ENCODE data around the gene OSTF1.

Gene OSTF1, protein sequence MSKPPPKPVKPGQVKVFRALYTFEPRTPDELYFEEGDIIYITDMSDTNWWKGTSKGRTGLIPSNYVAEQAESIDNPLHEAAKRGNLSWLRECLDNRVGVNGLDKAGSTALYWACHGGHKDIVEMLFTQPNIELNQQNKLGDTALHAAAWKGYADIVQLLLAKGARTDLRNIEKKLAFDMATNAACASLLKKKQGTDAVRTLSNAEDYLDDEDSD
- total RNA-seq = 50.8 to 81.8 reads per million in 2 experiments

DNA sequence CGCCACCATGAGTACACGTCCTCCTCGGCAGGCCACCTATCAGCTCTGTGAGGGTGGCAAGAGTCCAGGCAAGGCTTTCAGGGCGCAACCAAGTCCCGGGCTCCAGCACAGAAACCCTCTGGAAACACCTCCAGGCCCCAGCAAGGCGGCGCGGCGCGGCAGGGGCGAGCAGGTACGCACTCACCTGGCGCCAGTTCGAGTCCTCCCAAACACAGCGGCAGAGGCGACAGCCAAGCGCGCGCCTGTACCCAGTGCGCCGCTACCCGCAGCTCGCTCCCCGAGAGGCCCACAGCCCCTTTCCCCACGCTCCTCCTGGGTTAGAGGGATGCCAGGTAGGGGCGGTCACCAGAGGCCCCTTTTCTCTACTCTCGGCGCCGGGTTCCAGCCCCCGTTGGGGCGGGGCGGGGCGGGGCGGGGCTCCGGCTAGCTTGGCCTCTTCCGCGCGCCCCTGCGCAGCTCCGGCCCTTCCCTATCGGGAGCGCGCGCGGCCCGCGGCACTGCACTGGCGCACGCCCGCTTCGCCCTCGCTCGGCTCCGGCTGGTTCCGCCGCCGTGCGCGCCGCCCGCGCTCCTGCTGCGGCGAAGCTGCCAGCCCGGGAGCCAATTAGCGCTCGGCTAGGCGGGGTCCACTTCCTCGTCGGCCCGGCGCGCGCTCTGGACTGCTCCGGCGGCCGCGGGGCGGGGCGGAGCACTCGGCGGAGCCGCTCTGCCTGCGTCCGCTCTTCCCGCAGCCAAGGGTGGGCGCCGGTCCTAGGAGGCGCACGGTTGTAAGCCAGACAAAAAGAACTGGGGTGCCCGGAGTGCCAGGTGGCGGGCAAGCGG lies at the start of gene OSTF1, which contains the start of gene NMRK1:
Gene OSTF1, plus strand, starts transcription at position 691 of the 822 bp plus-strand sequence. CDS start 179 bp downstream, outside the sequence.
Gene NMRK1, minus strand, starts transcription at position 332 of the 822 bp plus-strand sequence. CDS start 5,040 bp downstream, outside the sequence.
- peak; percentile 89 for DNase-seq (ENCODE audit: low read depth)

DNA sequence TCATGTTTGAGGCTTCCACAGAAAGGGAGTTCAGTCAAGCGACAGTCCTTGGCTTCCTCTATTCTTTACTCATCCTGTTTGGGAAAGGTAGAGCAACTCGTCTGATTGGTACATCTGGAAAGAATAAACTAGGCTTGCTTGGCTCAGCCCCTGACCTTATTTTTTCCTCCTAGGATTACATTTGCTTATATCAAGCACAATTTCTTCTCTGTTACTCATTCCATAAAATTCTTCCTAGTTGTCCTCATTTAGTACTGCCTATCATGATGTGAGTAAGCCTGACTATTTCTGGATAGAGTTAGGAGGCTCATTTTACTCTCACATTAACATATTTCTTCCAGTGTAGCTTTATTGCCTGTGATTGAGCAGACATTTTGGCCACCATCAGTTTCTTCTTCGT lies 49.3 kb upstream of the OSTF1 start:
- DNase-seq (ENCODE audit: low read depth) = no peak

DNA sequence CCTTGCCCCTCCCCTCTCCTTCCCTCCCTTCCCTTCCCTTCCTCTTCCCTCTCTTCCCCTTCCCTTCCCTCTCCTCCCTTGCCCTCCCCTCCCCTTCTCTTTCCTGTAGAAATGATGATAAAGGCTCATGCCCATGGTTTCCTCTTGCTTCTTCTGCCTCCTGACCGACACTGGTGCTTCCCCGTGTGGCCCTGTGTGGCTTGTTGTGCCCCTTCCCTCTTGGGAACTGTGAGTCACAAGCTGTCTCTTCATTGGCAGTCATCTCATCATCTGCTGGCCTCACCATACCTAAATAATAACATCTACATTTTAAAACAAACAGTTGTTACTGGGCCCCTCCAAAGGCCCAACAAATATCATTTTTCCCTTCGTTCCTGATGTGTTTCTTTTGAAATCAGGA lies 48.5 kb upstream of the OSTF1 start:
- DNase-seq (ENCODE audit: low read depth) = no peak

DNA sequence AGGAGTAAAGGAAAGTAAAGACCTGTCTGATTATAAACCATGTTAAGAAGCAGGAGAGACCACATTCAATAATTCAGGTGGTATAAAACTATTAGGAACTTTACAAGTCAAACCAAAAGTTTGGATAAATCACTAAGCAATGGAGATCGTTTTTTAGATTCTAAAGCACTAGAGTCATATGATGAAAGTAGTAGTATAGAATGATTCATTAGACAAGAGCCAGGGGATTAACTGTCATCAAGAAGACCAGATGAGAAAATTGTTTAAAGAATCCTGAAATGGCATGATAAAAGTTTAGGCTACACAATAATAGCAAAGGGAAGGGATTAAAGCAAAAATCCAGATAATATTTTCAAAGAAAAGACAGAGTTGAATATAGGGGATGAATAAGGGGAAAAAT lies 47.3 kb upstream of the OSTF1 start:
- no peak for DNase-seq (ENCODE audit: low read depth)

DNA sequence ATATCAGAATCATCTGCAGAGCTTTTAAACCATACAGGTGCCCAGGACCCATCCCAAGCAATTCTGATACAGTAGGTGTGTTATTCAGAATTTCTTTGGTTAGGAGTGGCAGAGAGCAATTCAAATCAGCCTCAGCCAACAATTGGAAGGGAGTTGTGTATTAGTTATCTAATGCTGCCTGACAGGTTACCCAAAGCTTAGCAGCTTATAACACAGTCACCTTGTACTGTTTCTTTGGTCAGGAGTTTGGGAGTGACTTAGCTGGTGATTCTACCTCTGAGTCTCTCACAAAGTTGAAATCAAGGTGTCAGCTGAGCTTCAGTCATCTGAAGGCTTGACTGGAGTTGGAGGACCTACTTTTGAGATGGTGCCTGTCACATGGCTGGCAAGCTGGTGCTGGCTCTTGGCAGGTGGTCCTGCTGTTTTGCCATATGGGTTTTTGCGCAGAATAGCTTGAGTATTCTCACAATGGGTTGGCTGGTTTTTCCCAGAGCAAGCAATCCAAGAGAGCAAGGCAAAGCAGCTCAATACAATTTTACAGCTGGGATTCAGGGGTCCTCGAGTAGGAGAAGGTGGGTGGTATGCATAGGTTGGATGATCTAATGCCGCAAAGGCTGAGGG lies 41.5 kb upstream of the OSTF1 start:
- no peak for DNase-seq (ENCODE audit: low read depth)

DNA sequence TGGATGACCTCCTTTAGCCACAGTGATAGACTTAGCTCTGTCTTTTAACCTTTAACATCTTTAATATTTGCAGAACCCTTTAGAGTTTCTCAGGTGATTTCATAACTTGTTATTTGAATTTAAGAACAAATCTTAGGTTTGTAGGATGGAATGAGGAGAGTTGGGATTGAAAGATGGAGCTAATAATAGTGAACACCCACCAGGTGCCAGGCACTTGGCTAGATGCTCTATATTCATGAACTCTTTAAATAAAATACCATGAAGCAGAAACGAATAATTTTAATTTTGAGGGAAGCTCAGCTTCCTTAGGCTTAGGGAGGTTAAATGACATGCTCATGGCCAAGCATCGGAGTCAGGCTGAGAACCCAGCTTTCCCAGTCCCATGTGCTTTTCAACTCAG lies 40.8 kb upstream of the OSTF1 start:
- DNase-seq (ENCODE audit: low read depth) = no peak

DNA sequence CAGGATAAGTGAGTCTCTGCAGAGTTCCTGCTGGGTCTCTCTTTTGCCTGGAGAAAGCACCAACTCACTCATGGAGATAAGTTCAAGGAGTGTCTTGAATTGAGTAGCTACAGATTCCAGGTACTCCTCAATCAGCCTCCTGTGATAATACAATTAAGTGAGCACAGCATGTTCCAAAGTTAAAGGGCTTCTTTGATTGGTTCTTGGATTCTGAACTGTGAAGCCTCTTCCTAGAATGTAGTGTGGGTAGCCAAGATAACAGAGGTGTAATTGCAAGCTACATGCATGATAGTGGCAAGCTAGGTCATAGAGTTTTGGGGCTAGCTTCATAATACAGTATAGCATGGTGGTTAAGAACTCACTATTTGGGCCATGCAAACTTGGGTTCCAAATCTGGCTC lies 37.0 kb upstream of the OSTF1 start:
- no peak for DNase-seq (ENCODE audit: low read depth)

DNA sequence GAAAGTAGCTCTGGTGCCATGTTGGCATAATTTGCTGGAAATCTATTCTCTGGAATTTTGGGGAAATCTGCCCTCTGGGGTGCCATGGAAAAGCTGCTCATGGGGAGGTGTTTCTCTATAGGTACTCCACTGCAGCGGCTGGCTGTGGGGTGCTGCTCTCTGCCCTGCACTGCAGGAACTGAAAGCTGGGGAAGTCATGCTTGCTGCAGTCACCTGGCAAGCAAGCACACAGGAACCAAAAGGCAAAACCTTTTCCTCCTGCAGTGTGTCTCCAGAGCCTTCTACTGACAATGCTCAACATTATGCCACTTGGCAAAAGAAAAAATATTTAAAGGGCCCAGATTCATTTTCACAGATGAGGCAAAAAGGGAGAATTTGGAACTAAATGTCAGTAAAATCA lies 34.4 kb upstream of the OSTF1 start:
- no peak for DNase-seq (ENCODE audit: low read depth)

DNA sequence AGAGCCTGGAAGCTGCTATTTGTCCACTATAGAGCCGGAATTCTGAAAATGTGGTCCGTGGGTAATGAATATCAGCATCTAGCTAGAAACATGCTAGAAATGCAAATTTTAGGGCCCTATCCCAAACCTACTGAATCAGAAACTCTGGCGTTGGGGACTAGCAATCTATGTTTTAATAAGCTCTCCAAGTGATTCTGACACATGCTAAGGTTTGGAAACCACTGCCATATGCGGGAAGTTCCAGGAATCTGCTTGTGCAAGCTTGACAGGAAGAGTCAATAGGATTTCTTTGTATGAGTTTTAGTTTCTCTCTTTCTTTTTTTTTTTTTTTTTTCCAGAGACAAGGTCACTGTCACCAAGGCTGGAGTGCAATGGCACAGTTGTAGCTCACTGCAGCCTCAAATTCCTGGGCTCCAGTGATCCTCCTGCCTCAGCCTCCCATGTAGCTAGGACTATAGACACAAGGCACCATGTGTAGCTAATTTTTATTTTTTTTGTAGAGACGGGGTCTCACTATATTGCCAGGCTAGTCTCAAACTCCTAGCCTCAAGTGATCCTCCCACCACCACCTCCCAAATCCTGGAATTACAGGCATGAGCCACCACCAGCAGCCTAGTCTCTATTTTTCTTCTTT lies 33.8 kb upstream of the OSTF1 start:
- no peak for DNase-seq (ENCODE audit: low read depth)

DNA sequence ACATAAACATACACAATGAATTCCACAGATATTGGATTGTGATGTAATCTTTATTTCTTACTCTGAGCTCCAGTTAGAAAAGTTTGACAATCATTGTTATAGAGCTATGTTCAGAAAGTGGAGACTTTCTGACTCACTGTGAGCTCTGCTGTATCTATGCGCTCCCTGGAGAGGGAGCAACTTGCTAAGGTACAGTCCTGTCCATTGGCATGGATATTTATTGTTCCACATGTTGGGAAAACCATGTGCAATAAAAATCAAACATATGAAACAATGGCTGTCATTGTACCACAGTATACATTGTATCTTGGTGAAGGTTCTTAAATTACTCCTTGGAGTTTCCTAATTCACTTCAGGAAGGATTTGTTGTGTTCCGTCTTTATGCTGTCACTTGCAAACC lies 27.1 kb upstream of the OSTF1 start:
- DNase-seq (ENCODE audit: low read depth) = no peak

DNA sequence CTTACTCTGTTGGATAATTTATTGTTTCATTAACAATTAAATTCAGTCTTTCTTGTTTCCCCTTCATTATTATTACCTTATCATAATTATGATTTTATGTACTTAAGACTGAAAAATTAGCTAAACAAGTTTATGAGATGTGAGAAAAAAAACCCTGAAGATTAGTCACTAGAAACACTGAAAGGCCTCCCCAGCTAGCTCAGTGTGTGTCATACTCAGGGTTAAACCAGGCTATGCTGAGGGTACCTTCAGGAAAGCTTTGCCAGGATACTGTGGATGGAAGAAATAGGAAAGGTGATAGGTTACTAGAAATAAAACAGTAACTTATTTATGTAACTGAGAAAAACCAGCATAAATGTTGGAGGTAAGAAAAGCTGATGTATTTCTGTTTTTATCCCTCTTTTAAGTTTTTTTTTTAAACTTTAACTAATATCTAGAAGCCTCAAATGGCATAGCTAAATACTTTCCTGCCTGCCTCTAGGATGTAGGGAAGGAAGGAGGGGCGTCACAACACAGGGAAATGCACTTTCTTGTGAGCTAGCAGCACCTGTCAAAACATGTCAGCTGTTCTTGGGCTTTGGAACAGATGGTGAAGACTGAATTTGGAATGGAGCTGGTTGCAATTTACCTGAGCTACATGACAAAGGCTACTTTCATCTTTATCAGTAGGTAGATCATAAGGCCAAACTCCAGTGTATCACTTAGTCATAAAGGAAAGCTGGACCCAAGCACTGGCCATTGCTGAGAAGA lies 24.6 kb upstream of the OSTF1 start:
- no peak for DNase-seq (ENCODE audit: low read depth)

DNA sequence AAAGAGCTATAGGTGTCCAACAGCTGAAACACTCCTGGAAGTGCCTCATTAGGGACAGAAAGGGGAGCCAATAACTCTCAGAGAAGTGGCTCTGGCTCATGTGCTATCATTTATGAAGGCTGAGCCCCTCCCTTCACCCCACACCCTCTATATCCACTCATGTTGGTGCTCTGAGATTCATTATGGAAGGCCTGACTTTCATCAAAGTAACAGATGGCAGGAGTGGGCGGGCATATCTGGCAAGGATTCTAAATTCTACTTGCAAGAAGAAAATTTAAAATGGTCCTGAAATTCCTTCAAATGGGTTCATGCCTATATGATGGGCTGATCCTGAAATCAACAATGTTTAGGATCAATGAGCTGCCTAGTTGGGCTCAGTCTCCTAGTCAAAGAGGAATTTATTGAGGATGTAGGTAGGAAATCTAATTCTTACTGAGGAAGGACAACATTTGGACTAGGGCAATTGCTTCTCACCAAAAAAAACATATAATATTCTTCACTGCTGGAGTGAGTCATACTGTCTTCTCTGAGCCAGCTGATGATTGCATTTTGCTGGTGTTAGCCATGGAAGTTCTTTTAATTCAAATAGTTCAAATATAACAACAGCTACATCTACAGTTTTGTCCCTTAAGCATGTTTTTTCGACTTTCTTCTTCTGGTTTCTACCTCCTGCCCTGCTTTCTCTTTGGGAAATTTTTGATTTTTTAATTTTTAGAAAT lies 23.8 kb upstream of the OSTF1 start:
- no peak for DNase-seq (ENCODE audit: low read depth)

DNA sequence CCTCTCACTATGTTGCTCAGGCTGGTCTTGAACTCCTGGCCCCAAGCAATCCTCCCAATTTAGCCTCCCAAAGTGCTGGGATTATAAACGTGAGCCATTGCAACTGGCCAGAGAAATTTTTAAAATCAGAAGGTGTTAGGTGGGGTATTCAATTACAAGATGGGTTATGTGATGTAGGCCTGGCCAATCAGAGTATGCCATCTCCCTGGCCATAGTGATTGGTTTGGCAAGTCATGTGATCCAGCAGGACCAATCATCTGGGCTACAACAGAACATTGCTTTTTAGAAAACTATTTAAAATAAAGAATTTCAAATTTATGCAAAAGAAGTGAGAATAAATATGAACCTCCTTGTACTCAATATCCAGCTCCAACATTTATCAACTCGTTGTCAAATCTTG lies 22.8 kb upstream of the OSTF1 start:
- DNase-seq (ENCODE audit: low read depth) = no peak

DNA sequence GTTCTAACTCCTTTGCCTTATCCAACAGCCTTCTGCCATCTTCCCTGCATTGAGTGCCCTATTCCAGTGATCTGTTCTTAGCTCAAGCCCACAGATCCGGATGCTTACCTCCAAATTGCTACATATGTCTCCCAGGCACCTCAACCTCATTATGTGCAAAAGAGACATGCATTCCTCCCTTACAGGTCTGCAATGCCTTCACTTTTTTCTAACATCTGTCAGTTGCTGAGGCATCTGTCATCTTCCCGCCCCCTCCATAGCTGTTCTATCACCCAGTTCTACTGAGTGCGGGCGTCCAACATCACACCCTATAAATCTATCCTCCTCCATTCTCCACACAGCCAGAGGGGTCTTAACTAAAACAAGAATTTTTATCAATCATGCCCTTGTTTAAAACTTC lies 20.4 kb upstream of the OSTF1 start:
- DNase-seq (ENCODE audit: low read depth) = no peak

DNA sequence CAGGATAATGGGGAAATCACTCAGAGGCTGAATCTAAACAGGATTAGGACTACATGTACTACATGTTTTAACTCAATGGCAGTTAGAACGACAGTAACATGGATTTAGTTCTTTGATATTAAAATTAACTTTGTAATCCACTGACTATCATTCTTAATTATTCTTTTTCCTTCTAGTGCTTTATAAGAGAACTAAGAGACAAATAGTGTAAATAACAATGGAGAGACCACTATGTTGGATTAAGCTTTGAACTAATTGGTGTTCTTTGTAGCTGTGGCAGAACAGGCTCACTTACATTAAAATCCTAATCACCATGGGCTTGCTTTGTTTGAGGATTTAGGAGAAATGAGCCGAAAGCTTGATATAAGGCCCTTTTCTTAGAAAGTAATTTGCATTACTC lies 19.1 kb upstream of the OSTF1 start:
- DNase-seq (ENCODE audit: low read depth) = no peak

DNA sequence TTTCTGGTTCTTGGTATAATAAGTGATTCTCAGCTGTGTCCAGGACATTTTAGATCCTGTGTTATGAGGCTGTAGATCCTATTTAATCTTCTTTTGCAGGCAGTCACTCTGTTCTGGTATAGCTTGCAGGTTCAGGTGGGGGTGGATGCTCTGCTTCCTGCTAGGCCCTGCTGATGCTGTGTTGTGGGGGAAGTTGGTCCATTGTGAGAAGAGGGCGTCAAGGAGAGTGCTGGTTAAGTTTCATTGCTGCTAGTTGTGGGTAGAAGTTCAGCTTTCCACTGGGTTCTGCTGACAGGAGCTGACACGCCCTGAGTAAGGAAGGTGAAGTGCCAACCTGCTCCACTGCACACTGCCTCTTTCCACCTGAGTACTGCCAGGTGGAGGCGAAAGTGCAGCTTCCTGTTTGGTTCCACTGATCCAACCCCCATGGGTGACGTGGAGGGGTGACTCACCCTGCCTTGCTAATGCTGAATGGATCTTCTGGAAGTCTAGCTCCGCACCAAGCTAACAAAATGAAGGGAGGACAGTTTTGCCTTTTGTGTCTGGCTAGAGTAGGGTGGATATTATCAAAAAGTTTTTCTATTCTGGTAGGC lies 16.7 kb upstream of the OSTF1 start:
- DNase-seq (ENCODE audit: low read depth) = peak; percentile 41

DNA sequence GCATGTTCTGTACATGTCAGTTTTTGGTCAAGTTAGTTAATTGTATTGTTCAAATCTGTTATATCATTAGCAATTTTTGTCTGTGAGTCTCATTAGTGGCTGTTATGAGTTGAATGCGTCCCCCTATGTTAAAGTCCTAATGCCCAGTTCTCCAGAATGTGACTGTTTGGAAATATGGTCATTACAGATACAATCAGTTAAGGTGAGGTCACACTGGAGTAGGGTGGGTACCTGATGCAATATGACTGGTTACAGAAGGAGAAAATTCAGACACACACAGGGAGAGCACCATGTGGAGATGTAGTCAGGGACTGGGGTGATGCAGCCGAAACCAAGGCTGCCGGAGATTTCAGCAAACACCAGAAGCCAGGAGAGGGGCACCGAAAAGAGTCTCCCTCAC lies 15.4 kb upstream of the OSTF1 start:
- no peak for DNase-seq (ENCODE audit: low read depth)

DNA sequence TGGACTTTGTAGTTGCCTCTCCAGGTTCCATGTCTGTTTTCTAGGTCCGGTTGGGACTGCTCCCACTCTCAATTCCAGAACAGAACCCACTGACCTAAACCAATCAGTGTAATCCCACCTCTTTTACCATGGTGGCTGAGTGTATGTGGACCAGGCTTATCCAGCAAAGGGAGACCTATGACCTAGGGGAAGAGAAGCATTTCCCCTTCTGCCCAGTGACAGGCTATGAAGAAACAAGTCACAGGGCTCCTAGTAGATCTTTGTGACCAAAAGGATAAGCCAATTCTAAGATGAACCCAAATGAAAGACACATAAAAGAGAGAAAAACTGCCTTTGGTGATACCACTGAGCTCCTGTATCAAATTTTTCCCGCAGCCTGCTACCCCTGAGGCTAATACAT lies 6.7 kb upstream of the OSTF1 start:
- DNase-seq (ENCODE audit: low read depth) = no peak

DNA sequence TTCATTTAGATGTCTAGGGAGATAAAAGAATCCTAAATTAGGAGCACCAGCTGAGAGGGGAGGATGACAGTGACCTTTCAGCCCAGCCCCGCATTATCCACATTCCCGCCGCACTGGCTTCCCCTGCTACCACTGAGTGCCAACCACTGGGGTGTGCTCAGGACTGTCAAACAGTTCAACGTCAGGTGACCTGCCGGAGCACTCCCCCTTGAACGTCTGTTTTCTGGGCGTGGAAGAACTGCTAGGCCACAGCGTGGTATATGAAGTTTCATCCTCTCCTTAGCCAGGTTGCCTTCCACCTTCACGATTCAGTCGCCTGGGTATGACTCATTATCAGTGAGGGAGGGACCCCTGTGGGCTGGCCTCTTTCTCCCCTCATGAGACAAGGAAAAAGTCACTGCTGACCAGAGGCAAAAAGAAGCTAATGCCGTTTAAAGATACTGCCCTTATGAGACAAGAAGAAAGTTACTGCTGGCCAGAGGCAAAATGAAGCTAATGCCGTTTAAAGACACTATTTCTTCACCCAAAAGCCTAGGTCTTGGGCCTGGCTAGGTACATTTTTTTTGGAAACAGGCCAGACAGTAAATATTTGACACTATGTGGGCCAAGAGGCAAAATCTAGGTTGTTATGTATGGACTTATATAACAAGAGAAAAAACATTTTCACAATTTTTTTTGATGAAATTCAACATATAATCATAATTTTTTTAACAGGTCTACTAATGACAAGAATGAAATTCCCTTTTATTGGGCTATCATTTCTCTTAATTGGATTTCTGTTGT lies 4.9 kb upstream of the OSTF1 start:
- DNase-seq (ENCODE audit: low read depth) = no peak

DNA sequence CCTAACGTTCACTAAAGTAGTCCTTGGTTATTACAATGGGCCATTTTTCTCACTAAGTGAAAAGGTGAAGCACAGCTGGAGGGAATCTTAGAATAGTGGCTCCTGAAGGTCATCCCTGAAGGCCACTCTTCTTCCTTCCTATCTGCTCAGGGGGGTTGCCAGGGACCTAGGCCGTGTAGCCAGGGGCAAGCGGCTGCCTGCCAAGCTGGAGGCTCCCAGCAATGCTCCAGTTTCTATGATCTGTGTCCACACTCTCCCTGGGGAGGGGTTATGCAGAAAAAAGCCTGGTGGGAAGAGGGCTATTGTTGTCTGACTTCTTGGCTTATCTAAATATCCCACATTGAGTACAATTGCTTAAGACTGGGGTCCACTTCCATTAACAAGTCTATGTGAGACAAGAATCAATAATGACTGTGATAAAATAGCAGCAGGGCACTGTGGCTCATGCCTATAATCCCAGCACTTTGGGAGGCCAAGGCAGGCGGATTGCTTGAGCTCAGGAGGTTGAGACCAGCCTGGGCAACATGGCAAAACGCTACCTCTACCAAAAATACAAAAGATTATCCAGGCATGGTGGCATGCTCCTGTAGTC lies 4.1 kb upstream of the OSTF1 start:
- DNase-seq (ENCODE audit: low read depth) = no peak

Data from T follicular helper cell (primary cell).